ENCODE measurements around the gene ACSM2B.
"Not testable (repeated sequence)": the region's sequence is repeated elsewhere in the genome, so short reads cannot be mapped to it uniquely, and the experiment has no call there.

ACSM2B gene, protein sequence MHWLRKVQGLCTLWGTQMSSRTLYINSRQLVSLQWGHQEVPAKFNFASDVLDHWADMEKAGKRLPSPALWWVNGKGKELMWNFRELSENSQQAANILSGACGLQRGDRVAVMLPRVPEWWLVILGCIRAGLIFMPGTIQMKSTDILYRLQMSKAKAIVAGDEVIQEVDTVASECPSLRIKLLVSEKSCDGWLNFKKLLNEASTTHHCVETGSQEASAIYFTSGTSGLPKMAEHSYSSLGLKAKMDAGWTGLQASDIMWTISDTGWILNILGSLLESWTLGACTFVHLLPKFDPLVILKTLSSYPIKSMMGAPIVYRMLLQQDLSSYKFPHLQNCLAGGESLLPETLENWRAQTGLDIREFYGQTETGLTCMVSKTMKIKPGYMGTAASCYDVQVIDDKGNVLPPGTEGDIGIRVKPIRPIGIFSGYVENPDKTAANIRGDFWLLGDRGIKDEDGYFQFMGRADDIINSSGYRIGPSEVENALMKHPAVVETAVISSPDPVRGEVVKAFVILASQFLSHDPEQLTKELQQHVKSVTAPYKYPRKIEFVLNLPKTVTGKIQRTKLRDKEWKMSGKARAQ

GRCh38 chr16:20576145-20576544, at the start of gene ACSM2B:
ACSM2B (minus strand) TSS chr16:20576367; CDS start chr16:20564845, 11,522 bp downstream.
- DNase-seq (ENCODE audit: low spot score) = not testable (repeated sequence)

DNA sequence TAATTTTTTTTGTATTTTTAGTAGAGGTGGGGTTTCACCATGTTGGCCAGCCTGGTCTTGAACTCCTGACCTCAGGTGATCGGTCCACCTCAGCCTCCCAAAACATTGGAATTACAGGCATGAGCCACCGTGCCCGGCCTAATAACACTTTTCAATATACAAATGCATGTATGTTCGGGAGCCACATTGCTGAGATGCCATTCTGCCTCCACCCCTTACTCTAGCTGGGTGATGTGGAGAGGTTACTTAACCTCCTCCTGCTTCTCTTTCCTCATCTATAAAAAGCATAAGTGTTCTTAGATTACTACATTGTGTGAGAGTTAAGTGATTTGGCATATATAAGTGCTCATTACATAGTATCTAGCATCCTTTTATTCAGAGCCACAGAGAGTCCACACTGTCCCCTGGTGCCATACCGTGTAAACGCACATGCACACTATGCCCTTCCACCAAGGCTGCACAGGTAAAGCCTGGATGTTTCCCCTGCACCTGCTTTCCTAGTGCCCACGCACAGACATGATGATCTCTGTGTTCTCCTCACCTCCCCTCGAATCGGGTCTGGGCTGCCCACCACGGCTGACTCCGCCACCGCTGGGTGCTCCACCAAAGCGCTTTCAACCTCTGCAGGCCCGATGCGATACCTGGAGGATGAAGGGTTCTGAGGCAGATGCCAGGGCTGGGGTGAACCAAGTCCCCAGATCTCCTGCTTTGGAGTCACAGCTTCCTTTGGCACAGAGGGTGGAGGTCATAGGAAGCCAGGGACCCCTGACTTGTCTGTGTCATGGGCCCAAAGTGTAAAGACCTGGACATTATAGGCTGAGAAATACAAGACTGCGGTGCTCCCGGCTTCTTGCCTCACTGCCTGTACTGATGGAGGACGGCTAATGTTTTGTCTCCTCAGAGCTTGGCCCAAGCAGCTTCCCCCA, 49.0 kb upstream of the ACSM2B start:
- no peak for DNase-seq (ENCODE audit: low spot score)

DNA sequence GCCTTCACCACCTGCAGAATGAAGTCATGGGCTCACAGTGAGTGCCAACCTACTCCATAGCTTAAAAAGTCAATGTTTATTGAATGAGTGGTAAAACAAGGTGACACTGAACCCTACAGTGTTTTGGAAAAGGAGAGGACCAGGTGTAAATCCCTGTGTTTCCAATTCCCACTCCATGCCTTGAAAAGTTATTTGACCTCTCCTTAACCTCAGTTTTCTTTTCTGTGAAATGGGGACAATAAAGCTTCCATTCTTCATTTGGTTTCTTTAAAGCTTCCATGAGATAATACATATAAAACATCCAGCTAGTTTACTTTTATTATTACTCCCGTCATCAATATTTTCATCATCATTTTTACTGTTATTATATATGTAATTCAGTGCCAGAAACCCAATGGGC, 48.0 kb upstream of the ACSM2B start:
- DNase-seq (ENCODE audit: low spot score) = no peak

- DNase-seq (ENCODE audit: low spot score) = no peak
Observed at GRCh38 chr16:20622498-20622870, 46.3 kb upstream of the ACSM2B start.

DNA sequence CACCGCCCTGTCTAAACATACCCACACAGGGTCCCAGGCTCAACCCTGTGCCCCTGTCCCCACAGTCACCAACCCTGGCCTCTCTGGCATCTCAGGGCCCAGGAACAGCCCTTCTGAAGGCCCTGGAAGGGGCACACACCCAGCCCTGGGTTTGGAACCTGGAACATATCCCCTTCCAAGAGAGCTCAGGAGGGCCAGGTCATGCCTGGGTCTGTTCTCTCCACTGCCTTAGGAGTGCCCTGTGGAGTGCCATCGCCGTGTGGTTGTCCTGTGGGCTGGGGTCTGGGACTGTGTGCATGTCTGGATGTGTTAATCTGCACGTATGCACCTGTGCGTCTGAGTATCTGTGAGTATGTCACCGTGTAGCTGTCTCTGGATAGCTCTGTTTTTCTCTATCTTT, 45.2 kb upstream of the ACSM2B start:
- DNase-seq (ENCODE audit: low spot score) = no peak

- no peak for DNase-seq (ENCODE audit: low spot score)
Observed at GRCh38 chr16:20620770-20621169, 44.6 kb upstream of the ACSM2B start.

DNA sequence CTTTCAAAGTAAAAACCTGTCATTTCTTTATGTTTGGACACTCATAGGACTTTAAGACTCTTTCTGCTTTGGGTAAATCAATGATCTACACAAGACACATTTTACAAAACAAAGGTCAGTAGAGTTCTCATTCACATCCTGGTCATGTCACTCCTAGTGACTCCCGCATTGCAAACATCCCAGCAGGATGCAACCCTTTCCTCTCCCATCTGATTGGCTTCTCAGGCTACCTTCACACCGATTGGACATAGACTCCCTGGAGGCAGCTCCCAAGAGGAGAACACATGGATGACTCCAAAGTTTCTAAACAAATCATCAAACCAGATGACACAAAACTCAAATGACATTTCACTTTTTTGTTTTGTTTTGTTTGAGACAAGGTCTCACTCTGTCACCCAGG, 43.8 kb upstream of the ACSM2B start:
- no peak for DNase-seq (ENCODE audit: low spot score)

- no peak for DNase-seq (ENCODE audit: low spot score)
Observed at GRCh38 chr16:20617271-20617670, 41.1 kb upstream of the ACSM2B start.

GRCh38 chr16:20614186-20615141, 38.3 kb upstream of the ACSM2B start:
- no peak for DNase-seq (ENCODE audit: low spot score)

- no peak for DNase-seq (ENCODE audit: low spot score)
Observed at GRCh38 chr16:20613481-20614185, 37.5 kb upstream of the ACSM2B start.

DNA sequence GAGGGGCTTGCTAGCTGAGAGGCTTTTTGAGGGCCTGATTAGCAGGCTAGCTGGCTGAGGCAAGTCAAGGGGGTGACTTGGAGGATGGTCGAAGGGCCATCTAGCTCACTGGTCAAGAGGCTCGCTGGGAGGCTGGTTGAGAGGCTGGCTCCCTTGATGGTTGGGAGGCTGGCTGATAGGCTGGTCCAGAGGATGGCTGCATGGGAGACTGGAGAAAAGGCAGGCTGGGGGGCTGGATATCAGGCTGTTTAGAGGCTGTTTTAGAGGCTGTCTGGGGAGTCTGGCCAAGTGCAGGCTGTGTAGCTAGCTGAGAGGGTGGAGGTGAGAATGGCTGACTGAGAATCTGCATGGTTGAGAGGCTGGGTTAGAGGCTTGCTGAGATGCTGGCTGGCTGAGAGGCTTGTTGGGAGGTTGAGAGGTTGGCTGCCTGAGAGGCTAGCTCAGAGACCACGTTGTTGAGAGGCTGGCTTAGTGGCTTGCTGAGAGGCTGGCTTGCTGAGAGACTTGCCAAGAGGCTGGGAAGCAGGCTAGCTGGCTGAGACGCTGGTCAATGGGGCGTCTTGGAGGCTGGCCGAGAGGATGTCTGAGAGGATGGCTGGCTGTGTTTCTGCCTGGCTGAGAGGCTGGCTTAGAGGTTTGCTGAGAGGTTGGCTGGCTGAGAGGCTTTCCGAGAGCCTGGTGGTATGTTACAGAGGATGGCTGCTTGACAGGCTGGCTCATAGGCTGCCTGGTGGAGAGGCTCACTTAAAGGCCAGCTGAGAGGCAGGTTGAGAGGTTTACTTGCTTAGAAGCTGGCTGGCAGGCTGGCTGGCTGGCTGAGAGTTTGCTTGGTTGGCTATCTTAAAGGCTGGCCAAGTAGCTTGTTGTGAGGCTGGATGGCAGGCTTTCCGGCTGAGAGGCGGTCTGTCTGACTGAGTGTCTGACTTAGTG, 36.6 kb upstream of the ACSM2B start:
- no peak for DNase-seq (ENCODE audit: low spot score)

- DNase-seq (ENCODE audit: low spot score) = no peak
Observed at GRCh38 chr16:20611975-20612481, 35.9 kb upstream of the ACSM2B start.

- no peak for DNase-seq (ENCODE audit: low spot score)
Observed at GRCh38 chr16:20611350-20611902, 35.3 kb upstream of the ACSM2B start.

GRCh38 chr16:20610892-20611349, 34.8 kb upstream of the ACSM2B start:
- no peak for DNase-seq (ENCODE audit: low spot score)

DNA sequence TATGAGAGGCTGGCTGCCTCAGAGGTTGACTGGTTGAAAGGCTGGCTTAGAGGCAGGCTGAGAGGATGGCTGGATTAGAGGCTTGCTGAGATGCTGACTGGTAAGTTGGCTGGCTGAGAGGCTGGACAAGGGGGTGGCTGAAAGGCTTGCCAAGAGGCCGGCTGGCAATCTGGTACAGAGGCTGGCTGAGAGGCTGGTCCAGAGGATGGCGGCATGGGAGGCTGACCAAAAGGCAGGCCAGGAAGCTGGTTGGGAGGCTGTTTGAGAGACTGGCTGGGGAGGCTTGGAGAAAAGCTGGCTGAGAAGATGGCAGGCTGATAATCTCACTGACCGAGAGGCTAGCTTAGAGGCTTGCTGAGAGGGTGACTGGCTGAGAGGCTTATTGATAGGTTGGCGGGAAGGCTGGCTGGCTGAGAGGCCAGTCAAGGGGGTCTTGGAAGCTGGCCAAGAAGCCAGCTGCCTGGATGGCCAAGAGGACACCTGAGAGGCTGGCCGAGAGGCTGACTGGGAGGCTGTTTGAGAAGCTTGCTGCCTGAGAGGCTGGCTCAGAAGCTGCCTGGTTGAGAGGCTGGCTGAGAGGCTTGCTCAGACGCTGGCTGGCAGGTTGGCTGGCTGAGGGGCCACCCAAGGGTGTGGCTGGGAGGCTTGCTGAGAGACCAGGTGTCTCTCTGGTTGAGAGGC, 34.2 kb upstream of the ACSM2B start:
- DNase-seq (ENCODE audit: low spot score) = no peak

DNA sequence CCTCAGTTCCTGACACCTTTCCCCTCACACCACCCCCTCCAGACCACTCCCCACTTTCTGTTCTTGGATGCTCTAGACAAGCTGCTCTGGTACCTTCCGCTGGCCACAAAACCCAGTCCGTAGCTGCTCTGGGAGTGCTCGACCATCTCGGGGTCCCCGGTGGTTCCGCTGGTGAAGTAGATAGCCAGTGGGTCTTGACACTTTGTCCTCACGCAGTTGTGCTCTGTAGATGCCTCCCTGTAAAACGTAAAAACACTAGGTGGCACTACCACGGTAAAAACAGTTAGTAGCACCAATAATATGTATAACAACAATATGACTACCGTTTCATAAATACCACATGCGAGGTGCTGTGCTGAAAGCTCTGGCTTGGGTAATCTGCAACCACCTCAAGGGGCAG, 26.0 kb upstream of the ACSM2B start:
- DNase-seq (ENCODE audit: low spot score) = not testable (repeated sequence)

- DNase-seq (ENCODE audit: low spot score) = not testable (repeated sequence)
Observed at GRCh38 chr16:20599475-20599874, 23.3 kb upstream of the ACSM2B start.

DNA sequence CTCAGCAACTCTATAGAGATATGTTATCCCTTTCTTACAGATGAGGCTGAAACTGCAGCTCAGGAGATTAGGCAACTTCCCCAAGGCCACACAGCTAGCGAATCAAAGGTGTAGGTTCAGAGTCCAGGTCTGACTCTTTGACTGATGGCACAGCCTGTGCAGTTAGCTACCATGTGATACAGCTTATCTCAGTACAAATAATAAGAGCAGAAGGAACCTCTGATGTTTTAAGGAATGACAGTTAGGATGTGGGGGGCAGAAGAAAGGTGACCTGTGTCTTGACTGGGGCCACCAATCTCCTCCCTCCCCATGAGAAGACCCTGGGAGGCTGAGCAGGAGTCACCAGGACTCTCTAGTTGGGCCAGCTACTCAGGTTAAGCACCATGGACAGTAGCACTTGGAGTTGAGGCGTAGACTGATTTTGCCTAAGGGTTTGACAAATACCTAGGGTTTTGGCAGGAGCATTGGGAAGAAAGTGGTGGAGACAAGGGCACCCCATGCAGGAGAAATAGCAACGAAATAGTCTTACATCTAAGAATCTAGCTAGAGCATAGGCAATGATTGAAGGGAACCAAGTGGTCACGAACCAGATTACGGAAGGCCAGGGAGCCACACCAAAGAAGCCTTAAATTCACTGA, 22.8 kb upstream of the ACSM2B start:
- DNase-seq (ENCODE audit: low spot score) = peak; percentile 26
